ENCODE data around the gene FRA10AC1.
"Not testable (repeated sequence)": the region's sequence is repeated elsewhere in the genome, so short reads cannot be mapped to it uniquely, and the experiment has no call there.

Gene FRA10AC1

GRCh38 chr10:93703841-93704240 is 1.4 kb upstream of the FRA10AC1 start:
- DNase-seq (ENCODE audit: low spot score) = no peak
- TF ChIP-seq CTCF (IDR thresholded peaks at IDR 0.05; ENCODE audit: extremely low read depth, missing control alignments) = no peak

DNA sequence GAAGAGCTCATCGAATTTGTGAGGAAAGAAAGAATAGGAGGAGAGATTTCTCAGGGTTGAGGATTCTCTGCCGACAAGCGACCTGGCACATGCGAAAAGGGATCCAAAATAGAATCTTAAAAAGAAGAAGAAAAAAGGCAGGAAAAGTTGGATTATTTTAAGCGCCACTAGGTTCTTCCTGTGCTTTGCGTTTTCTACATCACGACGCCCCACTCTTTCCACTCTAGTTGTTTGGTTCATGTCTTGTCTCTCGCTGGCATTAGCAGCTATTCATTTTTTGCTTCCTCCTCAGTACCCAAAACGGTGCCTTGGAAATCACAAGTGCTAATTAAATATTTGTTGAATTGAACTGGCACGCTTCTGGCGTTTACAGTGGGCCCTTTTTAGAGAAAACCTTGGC is 674 bp upstream of the FRA10AC1 start:
- DNase-seq (ENCODE audit: low spot score) = peak; percentile 8
- no peak for TF ChIP-seq CTCF (IDR thresholded peaks at IDR 0.05; ENCODE audit: extremely low read depth, missing control alignments)

GRCh38 chr10:93701866-93702209 is 554 bp downstream of the FRA10AC1 start:
- DNase-seq (ENCODE audit: low spot score) = peak; percentile 32
- TF ChIP-seq CTCF (IDR thresholded peaks at IDR 0.05; ENCODE audit: extremely low read depth, missing control alignments) = no peak

GRCh38 chr10:93697207-93697606 is 5.2 kb downstream of the FRA10AC1 start:
- no peak for TF ChIP-seq CTCF (IDR thresholded peaks at IDR 0.05; ENCODE audit: extremely low read depth, missing control alignments)
- DNase-seq (ENCODE audit: low spot score) = no peak

- DNase-seq (ENCODE audit: low spot score) = not testable (repeated sequence)
These were observed 5.8 kb downstream of the FRA10AC1 start for GRCh38 chr10:93696582-93696981.

- no peak for DNase-seq (ENCODE audit: low spot score)
- TF ChIP-seq CTCF (IDR thresholded peaks at IDR 0.05; ENCODE audit: extremely low read depth, missing control alignments) = no peak
These were observed 6.7 kb downstream of the FRA10AC1 start for GRCh38 chr10:93695740-93696139.

- no peak for DNase-seq (ENCODE audit: low spot score)
- TF ChIP-seq CTCF (IDR thresholded peaks at IDR 0.05; ENCODE audit: extremely low read depth, missing control alignments) = no peak
These were observed 14.7 kb downstream of the FRA10AC1 start for GRCh38 chr10:93687737-93688136.

DNA sequence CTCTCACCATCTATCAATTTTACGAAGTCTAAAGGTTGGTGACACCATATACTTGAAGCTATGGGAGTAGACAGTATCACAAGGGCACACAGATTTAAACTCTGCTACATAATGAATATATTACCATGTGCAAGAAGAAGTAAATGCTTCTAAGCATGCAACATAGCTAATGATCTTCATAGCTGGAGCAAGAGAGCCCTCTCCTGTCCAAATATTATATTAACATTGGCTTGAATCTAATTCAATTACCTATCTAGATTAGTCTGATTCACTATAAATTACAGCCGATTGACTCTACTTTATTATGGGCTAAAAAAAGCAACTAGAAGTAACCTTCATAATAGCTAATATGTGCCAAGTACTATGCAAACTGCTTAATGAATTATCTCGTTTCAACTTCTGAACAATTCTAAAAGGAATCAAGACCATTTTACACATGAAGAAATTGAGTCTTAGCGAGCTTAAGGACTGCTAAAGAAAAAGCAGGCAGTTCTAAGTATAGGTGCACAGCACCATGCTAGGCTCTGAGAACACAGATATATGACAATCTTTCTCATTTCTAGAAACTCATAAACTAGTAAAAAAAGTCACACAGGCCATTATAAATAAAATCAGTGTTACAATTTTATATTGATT is 21.9 kb downstream of the FRA10AC1 start:
- TF ChIP-seq CTCF (IDR thresholded peaks at IDR 0.05; ENCODE audit: extremely low read depth, missing control alignments) = no peak
- DNase-seq (ENCODE audit: low spot score) = peak; percentile 8
